OCI-LY1 (cell line): ENCODE measurements around the gene TSEN34.

Experiments used
- H2AFZ ChIP-seq: fragments of 200-600 bp; sonication (generic), shearing (Covaris generic); 2 replicates; pipeline ENCODE4 v1.6.0; 2014; ENCODE audit warnings: antibody characterized with exemption, mild to moderate bottlenecking, low read length
- H3F3A ChIP-seq: fragments of 200-600 bp; sonication (generic), shearing (Covaris generic); 2 replicates; pipeline ENCODE4 v1.6.0; 2014; ENCODE audit warnings: mild to moderate bottlenecking, antibody characterized with exemption, low read length, moderate library complexity; ENCODE audit not compliant: insufficient read depth
- H3K27ac ChIP-seq: fragments of 200-600 bp; sonication (generic); 2 replicates; pipeline ENCODE4 v1.5.1; 2014; ENCODE audit warnings: low read length, mixed run types, mild to moderate bottlenecking, low read depth; ENCODE audit not compliant: poor library complexity, severe bottlenecking
- H3K27me3 ChIP-seq: fragments of 200-600 bp; sonication (generic); 2 replicates; pipeline ENCODE4 v1.6.0; 2014; ENCODE audit warnings: antibody characterized with exemption, mild to moderate bottlenecking, low read length, moderate library complexity; ENCODE audit not compliant: insufficient read depth
- H3K36me3 ChIP-seq: fragments of 200-600 bp; sonication (generic); 2 replicates; pipeline ENCODE4 v1.6.1; 2014; ENCODE audit warnings: mild to moderate bottlenecking, antibody characterized with exemption, low read length, moderate library complexity, mixed read lengths; ENCODE audit not compliant: insufficient read depth
- H3K4me1 ChIP-seq: fragments of 200-600 bp; sonication (generic); 2 replicates; pipeline ENCODE4 v1.5.1; 2014; ENCODE audit warnings: mild to moderate bottlenecking, low read length, moderate library complexity; ENCODE audit not compliant: insufficient read depth, severe bottlenecking
- H3K4me2 ChIP-seq: fragments of 200-600 bp; sonication (generic), shearing (Covaris generic); 2 replicates; pipeline ENCODE4 v1.6.1; 2014; ENCODE audit warnings: low read length
- H3K4me3 ChIP-seq: fragments of 200-600 bp; sonication (generic); 2 replicates; pipeline ENCODE4 v1.5.1; 2014; ENCODE audit warnings: low read length, low read depth, mild to moderate bottlenecking, mixed read lengths; ENCODE audit not compliant: poor library complexity, severe bottlenecking
- H3K79me2 ChIP-seq: fragments of 200-600 bp; shearing (Covaris generic); 2 replicates; pipeline ENCODE4 v1.6.1; 2016; ENCODE audit warnings: mixed run types, low read length, mixed read lengths; ENCODE audit not compliant: insufficient read depth
- H3K9ac ChIP-seq: fragments of 200-600 bp; sonication (generic), shearing (Covaris generic); 2 replicates; pipeline ENCODE4 v1.6.1; 2014; ENCODE audit warnings: mild to moderate bottlenecking, low read length, mixed read lengths
- H3K9me2 ChIP-seq: fragments of 200-600 bp; sonication (generic), shearing (Covaris generic); 2 replicates; pipeline ENCODE4 v1.6.1; 2014; ENCODE audit warnings: low read depth, mild to moderate bottlenecking, low read length, mixed read lengths
- H3K9me3 ChIP-seq: fragments of 200-600 bp; shearing (Covaris generic); 2 replicates; pipeline ENCODE4 v1.6.1; 2014; ENCODE audit warnings: low read length, mixed read lengths
- H4K20me1 ChIP-seq: fragments of 200-600 bp; sonication (generic), shearing (Covaris generic); 2 replicates; pipeline ENCODE4 v1.6.0; 2016; ENCODE audit warnings: mild to moderate bottlenecking, low read length; ENCODE audit not compliant: insufficient read depth
- EZH2 ChIP-seq: fragments of 200-600 bp; sonication (generic), shearing (Covaris generic); IDR thresholded peaks from 2 replicates; pipeline ENCODE4 v1.8.0; 2017; ENCODE audit warnings: borderline replicate concordance, mixed run types, mild to moderate bottlenecking, antibody characterized with exemption, low read length, moderate library complexity, mixed read lengths
- TF ChIP-seq, protein P1 (sequence below): fragments of 200-600 bp; sonication (generic), shearing (Covaris generic); IDR thresholded peaks from 2 replicates; pipeline ENCODE4 v1.5.1; 2017; ENCODE audit warnings: mild to moderate bottlenecking, antibody characterized with exemption, low read length, moderate library complexity, mixed read lengths

Gene TSEN34

DNA sequence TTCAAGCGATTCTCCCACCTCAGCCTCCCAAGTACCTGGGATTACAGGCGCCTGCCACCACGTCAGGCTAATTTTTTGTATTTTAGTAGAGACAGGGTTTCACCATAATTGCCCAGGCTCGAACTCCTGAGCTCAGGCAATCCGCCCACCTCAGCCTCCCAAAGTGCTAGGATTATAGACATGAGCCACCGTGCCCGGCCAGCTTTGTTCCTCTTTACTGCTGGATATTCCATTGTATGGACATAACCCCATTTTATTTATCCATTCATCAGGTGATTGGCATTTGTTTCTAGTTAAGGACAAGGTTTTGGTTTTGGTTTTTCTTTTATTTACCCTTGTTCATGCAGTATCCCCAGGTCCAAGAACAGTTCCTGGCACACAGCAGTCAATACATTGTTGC is 5.4 kb downstream of the TSEN34 start:
- TF ChIP-seq EZH2: no peak
- TF ChIP-seq, protein P1, sequence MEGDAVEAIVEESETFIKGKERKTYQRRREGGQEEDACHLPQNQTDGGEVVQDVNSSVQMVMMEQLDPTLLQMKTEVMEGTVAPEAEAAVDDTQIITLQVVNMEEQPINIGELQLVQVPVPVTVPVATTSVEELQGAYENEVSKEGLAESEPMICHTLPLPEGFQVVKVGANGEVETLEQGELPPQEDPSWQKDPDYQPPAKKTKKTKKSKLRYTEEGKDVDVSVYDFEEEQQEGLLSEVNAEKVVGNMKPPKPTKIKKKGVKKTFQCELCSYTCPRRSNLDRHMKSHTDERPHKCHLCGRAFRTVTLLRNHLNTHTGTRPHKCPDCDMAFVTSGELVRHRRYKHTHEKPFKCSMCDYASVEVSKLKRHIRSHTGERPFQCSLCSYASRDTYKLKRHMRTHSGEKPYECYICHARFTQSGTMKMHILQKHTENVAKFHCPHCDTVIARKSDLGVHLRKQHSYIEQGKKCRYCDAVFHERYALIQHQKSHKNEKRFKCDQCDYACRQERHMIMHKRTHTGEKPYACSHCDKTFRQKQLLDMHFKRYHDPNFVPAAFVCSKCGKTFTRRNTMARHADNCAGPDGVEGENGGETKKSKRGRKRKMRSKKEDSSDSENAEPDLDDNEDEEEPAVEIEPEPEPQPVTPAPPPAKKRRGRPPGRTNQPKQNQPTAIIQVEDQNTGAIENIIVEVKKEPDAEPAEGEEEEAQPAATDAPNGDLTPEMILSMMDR: no peak
- Histone ChIP-seq H3K4me3 (no peak overlapping the region), H3K4me1 (peaks cover 26% of the 10 kb centered on the region), H3K36me3 (peaks cover 23% of the 10 kb centered on the region), H3K27me3 (no peaks in the 10 kb centered on the region), H3K27ac (no peak overlapping the region), H3K4me2 (no peak overlapping the region), H4K20me1 (no peaks in the 10 kb centered on the region), H3F3A (no peaks in the 10 kb centered on the region; the same call in 1 of the 2 replicates), H2AFZ (no peak overlapping the region), H3K9ac (no peak overlapping the region), H3K79me2 (peaks cover 6% of the 10 kb centered on the region), H3K9me3 (no peaks in the 10 kb centered on the region), H3K9me2 (no peaks in the 10 kb centered on the region)

DNA sequence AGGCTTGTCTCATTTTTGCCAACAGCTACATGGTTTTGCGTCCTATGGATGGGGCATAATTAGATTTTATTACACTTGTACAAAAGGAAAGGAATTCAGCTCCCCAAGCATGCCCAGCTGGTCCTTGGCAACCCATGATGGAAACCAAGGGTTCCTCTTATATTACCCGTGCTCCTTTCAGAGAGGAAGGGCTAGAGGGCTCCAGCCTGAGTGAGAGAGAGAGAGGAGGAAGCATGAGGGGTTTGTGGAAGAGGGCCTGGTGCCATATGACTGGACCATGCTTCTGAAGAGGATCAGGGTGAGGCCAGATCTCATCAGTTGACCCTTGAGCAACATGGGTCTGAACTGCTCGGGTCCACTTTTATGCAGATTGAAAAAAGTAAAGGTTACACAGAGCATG is 6.0 kb downstream of the TSEN34 start:
- H3K4me2 ChIP-seq: no peak overlapping the region
- H3K27me3 ChIP-seq: no peaks in the 10 kb centered on the region
- H2AFZ ChIP-seq: no peak overlapping the region
- H4K20me1 ChIP-seq: no peaks in the 10 kb centered on the region
- no peak overlapping the region for H3K27ac ChIP-seq
- H3F3A ChIP-seq: no peaks in the 10 kb centered on the region; the same call in 1 of the 2 replicates
- H3K9ac ChIP-seq: no peak overlapping the region
- H3K9me3 ChIP-seq: no peaks in the 10 kb centered on the region
- TF ChIP-seq, protein P1: no peak
- no peak for TF ChIP-seq EZH2
- peaks cover 12% of the 10 kb centered on the region for H3K79me2 ChIP-seq
- peaks cover 26% of the 10 kb centered on the region for H3K4me1 ChIP-seq
- peaks cover 28% of the 10 kb centered on the region for H3K36me3 ChIP-seq
- no peaks in the 10 kb centered on the region for H3K9me2 ChIP-seq
- no peak overlapping the region for H3K4me3 ChIP-seq

DNA sequence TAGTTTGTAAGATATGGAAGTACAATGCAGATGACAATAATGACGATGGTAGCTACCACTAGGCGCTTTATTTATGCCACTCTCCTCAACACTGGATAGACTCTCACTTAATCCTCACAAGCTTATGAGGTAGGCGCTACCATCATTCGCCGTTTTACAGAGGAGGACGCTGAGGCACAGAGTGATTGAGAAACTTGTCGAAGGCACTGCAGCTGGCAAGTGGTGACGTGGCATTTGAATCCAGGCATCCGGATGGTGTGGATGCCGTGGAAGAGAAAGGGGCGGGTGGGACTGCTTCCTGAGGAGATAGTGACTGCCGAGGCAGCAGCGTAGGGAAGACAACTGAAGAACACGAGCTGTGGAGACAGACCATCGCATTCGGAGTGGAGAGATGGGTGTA is 8.3 kb downstream of the TSEN34 start:
- H3K4me1 ChIP-seq: peaks cover 47% of the 10 kb centered on the region
- H3K9ac ChIP-seq: no peak overlapping the region; the same call in 1 of the 2 replicates
- no peaks in the 10 kb centered on the region; the same call in 1 of the 2 replicates for H4K20me1 ChIP-seq
- H3K27me3 ChIP-seq: no peaks in the 10 kb centered on the region
- H3K27ac ChIP-seq: peak overlapping the region; percentile 31
- H3K36me3 ChIP-seq: peaks cover 38% of the 10 kb centered on the region
- H2AFZ ChIP-seq: no peak overlapping the region
- H3K9me3 ChIP-seq: no peaks in the 10 kb centered on the region
- no peak overlapping the region for H3K4me3 ChIP-seq
- TF ChIP-seq, protein P1: no peak
- no peak for TF ChIP-seq EZH2
- peak overlapping the region; percentile 79; the same call in 1 of the 2 replicates for H3K4me2 ChIP-seq
- peaks cover under 1% of the 10 kb centered on the region; the same call in 1 of the 2 replicates for H3F3A ChIP-seq
- H3K9me2 ChIP-seq: no peaks in the 10 kb centered on the region
- peaks cover 30% of the 10 kb centered on the region for H3K79me2 ChIP-seq
